ENCODE data around the gene BUB1B.

BUB1B gene

GRCh38 chr15:40269604-40270003, 108.7 kb downstream of the BUB1B start:
- H3K27me3 ChIP-seq (ENCODE audit: low read length), result no peaks in the 10 kb centered on the region
- H3K4me3 ChIP-seq (ENCODE audit: insufficient read depth, low read length, poor library complexity, severe bottlenecking), result no peak overlapping the region
- TF ChIP-seq EZH2phosphoT487 (conservative IDR thresholded peaks at IDR 0.05; ENCODE audit: low read length) (no peak), CTCF (IDR thresholded peaks at IDR 0.05; ENCODE audit: insufficient read depth, low read length, poor library complexity, severe bottlenecking) (no peak)
- no peak overlapping the region for H3K27ac ChIP-seq (ENCODE audit: low read depth, low read length)
- no peak overlapping the region for H3K9ac ChIP-seq (ENCODE audit: low read length)
- H3F3A ChIP-seq (ENCODE audit: insufficient read depth), result no peaks in the 10 kb centered on the region
- H3K9me3 ChIP-seq (ENCODE audit: insufficient read depth, low read length), result no peaks in the 10 kb centered on the region
- H3K4me2 ChIP-seq (ENCODE audit: low read depth, low read length, poor library complexity, severe bottlenecking), result no peak overlapping the region
- H3K9me2 ChIP-seq (replicated peaks; ENCODE audit: insufficient read depth, low read length), result no peaks in the 10 kb centered on the region
- H3K79me2 ChIP-seq (ENCODE audit: insufficient read depth, low read length), result no peaks in the 10 kb centered on the region
- H2AFZ ChIP-seq (ENCODE audit: low read depth, low read length, severe bottlenecking), result no peak overlapping the region
- no peaks in the 10 kb centered on the region for H4K20me1 ChIP-seq (ENCODE audit: low read depth, low read length)
- H3K36me3 ChIP-seq (ENCODE audit: low read length), result no peaks in the 10 kb centered on the region

- no peaks in the 10 kb centered on the region for H3K36me3 ChIP-seq (ENCODE audit: low read length)
- no peaks in the 10 kb centered on the region for H3K27me3 ChIP-seq (ENCODE audit: low read length)
- no peak overlapping the region for H3K4me2 ChIP-seq (ENCODE audit: low read depth, low read length, poor library complexity, severe bottlenecking)
- no peaks in the 10 kb centered on the region for H3K9me3 ChIP-seq (ENCODE audit: insufficient read depth, low read length)
- H3K9ac ChIP-seq (ENCODE audit: low read length), result no peak overlapping the region
- H4K20me1 ChIP-seq (ENCODE audit: low read depth, low read length), result no peaks in the 10 kb centered on the region
- no peaks in the 10 kb centered on the region for H3K79me2 ChIP-seq (ENCODE audit: insufficient read depth, low read length)
- no peak overlapping the region for H2AFZ ChIP-seq (ENCODE audit: low read depth, low read length, severe bottlenecking)
- H3K4me3 ChIP-seq (ENCODE audit: insufficient read depth, low read length, poor library complexity, severe bottlenecking), result no peak overlapping the region
- H3K27ac ChIP-seq (ENCODE audit: low read depth, low read length), result no peak overlapping the region
- H3F3A ChIP-seq (ENCODE audit: insufficient read depth), result no peaks in the 10 kb centered on the region
- no peaks in the 10 kb centered on the region for H3K9me2 ChIP-seq (replicated peaks; ENCODE audit: insufficient read depth, low read length)
- no peak for TF ChIP-seq EZH2phosphoT487 (conservative IDR thresholded peaks at IDR 0.05; ENCODE audit: low read length)
- no peak for TF ChIP-seq CTCF (IDR thresholded peaks at IDR 0.05; ENCODE audit: insufficient read depth, low read length, poor library complexity, severe bottlenecking)
These were observed 109.6 kb downstream of the BUB1B start for GRCh38 chr15:40270246-40270995.
